DOHH2 (cell line): ENCODE data around the gene KRT82.

Experiments used
- H3F3A ChIP-seq: fragments of 200-600 bp; sonication (generic), shearing (Covaris generic); 2 replicates; pipeline ENCODE4 v1.6.0; 2016; ENCODE audit warnings: antibody characterized with exemption, mild to moderate bottlenecking; ENCODE audit not compliant: control insufficient read depth, insufficient read depth
- H3K27ac ChIP-seq: fragments of 200-600 bp; sonication (generic); 2 replicates; pipeline ENCODE4 v1.5.1; 2014; ENCODE audit warnings: low read depth, mild to moderate bottlenecking, low read length, moderate library complexity
- H3K27me3 ChIP-seq: fragments of 200-600 bp; sonication (generic); 2 replicates; pipeline ENCODE4 v1.6.1; 2014; ENCODE audit warnings: mild to moderate bottlenecking, low read length, mixed read lengths; ENCODE audit not compliant: control insufficient read depth
- H3K36me3 ChIP-seq: fragments of 200-600 bp; sonication (generic); 2 replicates; pipeline ENCODE4 v1.6.1; 2014; ENCODE audit warnings: mild to moderate bottlenecking, low read length, moderate library complexity, mixed read lengths; ENCODE audit not compliant: control insufficient read depth
- H3K4me1 ChIP-seq: fragments of 200-600 bp; sonication (generic); 2 replicates; pipeline ENCODE4 v1.6.1; 2014; ENCODE audit warnings: mild to moderate bottlenecking, low read length, mixed read lengths; ENCODE audit not compliant: control insufficient read depth
- H3K4me2 ChIP-seq: fragments of 200-600 bp; sonication (generic); 2 replicates; pipeline ENCODE4 v1.6.0; 2014; ENCODE audit warnings: mild to moderate bottlenecking, low read length, moderate library complexity
- H3K4me3 ChIP-seq: fragments of 200-600 bp; sonication (generic); 2 replicates; pipeline ENCODE4 v1.5.1; 2014; ENCODE audit warnings: mild to moderate bottlenecking, low read length, mixed read lengths
- H3K79me2 ChIP-seq: fragments of 200-600 bp; sonication (generic); 2 replicates; pipeline ENCODE4 v1.6.1; 2014; ENCODE audit warnings: mild to moderate bottlenecking, low read length, mixed read lengths; ENCODE audit not compliant: control insufficient read depth
- H3K9me2 ChIP-seq: fragments of 200-600 bp; sonication (generic); replicated peaks from 2 replicates; pipeline ENCODE4 v1.6.1; 2014; ENCODE audit warnings: mild to moderate bottlenecking, low read length, mixed read lengths; ENCODE audit not compliant: control insufficient read depth
- H3K9me3 ChIP-seq: fragments of 200-600 bp; sonication (generic); 2 replicates; pipeline ENCODE4 v1.6.1; 2014; ENCODE audit warnings: antibody characterized with exemption, low read length, mixed read lengths; ENCODE audit not compliant: control insufficient read depth, insufficient read depth
- H4K20me1 ChIP-seq: fragments of 200-600 bp; sonication (generic); 2 replicates; pipeline ENCODE4 v1.6.0; 2014; ENCODE audit warnings: low read depth, mild to moderate bottlenecking, antibody characterized with exemption, low read length, moderate library complexity; ENCODE audit not compliant: control insufficient read depth, insufficient read depth
- EZH2phosphoT487 ChIP-seq: fragments of 200-600 bp; sonication (generic); IDR thresholded peaks from 2 replicates; pipeline ENCODE4 v1.6.1; 2017; ENCODE audit warnings: borderline replicate concordance, mild to moderate bottlenecking, antibody characterized with exemption, low read length, moderate library complexity, mixed read lengths
- TF ChIP-seq, protein P1 (sequence below): fragments of 200-600 bp; sonication (generic); IDR thresholded peaks from one replicate; pipeline ENCODE4 v1.5.1; 2014; ENCODE audit warnings: antibody characterized with exemption, mild to moderate bottlenecking, low read depth, low read length; ENCODE audit not compliant: poor library complexity, severe bottlenecking

KRT82 gene

DNA sequence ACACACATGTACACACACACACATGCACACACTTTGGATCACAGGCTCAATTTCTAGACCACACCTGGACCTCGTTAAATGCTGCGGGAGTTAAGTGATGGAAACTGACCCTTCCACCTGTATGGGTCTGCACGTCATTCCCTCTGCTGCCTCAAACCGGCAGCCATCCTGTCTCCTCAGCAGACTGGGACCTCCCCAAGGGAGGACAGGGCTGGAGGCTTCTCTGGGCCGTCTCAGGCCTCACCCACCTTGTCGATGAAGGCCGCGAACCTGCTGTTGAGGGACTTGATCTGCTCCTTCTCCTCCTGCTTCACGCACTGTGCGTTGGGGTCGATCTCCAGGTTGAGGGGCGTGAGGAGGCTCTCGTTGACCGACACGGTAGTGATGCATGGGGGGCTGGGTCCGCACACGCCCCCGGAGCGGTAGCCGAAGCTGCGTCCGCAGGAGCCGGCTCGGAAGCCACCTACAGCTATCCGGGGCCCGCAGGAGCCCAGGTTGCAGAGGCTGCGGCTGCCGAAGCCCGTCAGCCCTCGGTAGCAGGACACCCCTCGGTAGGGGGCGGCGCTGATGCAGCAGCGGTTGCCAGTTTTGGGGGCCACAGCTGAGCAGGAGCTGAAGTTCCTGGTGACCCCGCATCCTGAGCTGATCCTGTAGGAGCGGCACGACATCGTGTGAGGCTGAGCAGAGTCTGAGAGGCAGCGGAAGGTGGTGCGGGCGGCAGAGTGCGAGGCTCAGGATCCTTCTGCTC is 39.2 kb downstream of the KRT82 start, which contains the start of gene KRT85:
Gene KRT85, minus strand, starts transcription at position 744 of the 748 bp plus-strand sequence. Its CDS starts 76 bp downstream, at position 668.
- Histone ChIP-seq H3K4me1 (no peaks in the 10 kb centered on the region), H3K4me3 (no peak within 1 kb of the TSS), H3K9me3 (no peaks in the 10 kb centered on the region), H3K27ac (no peak within 1 kb of the TSS), H3F3A (no peaks in the 10 kb centered on the region), H4K20me1 (no peaks in the 10 kb centered on the region), H3K9me2 (no peaks in the 10 kb centered on the region), H3K36me3 (no peaks in the 10 kb centered on the region), H3K79me2 (no peaks in the 10 kb centered on the region), H3K27me3 (peaks cover 7% of the 10 kb centered on the region), H3K4me2 (no peak within 1 kb of the TSS)
- no peak for TF ChIP-seq EZH2phosphoT487
- TF ChIP-seq, protein P1, sequence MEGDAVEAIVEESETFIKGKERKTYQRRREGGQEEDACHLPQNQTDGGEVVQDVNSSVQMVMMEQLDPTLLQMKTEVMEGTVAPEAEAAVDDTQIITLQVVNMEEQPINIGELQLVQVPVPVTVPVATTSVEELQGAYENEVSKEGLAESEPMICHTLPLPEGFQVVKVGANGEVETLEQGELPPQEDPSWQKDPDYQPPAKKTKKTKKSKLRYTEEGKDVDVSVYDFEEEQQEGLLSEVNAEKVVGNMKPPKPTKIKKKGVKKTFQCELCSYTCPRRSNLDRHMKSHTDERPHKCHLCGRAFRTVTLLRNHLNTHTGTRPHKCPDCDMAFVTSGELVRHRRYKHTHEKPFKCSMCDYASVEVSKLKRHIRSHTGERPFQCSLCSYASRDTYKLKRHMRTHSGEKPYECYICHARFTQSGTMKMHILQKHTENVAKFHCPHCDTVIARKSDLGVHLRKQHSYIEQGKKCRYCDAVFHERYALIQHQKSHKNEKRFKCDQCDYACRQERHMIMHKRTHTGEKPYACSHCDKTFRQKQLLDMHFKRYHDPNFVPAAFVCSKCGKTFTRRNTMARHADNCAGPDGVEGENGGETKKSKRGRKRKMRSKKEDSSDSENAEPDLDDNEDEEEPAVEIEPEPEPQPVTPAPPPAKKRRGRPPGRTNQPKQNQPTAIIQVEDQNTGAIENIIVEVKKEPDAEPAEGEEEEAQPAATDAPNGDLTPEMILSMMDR = no peak

DNA sequence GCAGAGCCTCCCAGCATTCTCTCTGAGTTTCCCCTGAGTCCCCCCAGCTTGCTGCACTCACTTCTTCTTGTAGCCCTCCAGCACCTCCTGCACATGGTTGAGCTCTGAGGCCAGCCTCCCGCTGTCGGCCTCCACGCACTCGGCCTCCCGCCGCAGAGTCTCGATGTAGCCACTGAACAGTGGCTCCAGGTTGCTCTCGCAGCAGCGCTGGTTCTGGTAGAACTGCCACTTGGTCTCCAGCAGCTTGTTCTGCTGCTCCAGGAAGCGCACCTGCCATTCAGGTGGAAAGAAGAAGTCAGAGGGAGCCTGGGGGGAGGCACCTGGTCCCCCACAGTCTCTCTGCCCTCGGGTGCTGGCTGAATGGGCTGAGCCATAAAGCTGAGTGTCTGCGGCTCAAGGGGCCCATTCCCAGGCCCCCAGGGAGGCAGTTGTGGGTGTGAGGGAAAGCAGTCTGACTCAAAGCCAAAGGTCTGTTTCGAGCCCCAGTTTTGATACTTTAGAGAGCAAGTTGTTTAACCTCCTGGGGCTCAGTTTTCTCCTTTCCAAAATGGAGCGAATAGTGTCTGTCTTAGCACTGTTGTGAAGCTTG is 41.1 kb downstream of the KRT82 start:
- Histone ChIP-seq H3K9me2 (no peaks in the 10 kb centered on the region), H4K20me1 (no peaks in the 10 kb centered on the region), H3K9me3 (no peaks in the 10 kb centered on the region), H3K4me1 (no peaks in the 10 kb centered on the region), H3K4me2 (no peak overlapping the region), H3K4me3 (no peak overlapping the region), H3K79me2 (no peaks in the 10 kb centered on the region), H3K27ac (no peak overlapping the region), H3K36me3 (no peaks in the 10 kb centered on the region), H3K27me3 (peaks cover 7% of the 10 kb centered on the region), H3F3A (no peaks in the 10 kb centered on the region)
- TF ChIP-seq, protein P1 = no peak
- TF ChIP-seq EZH2phosphoT487 = no peak

DNA sequence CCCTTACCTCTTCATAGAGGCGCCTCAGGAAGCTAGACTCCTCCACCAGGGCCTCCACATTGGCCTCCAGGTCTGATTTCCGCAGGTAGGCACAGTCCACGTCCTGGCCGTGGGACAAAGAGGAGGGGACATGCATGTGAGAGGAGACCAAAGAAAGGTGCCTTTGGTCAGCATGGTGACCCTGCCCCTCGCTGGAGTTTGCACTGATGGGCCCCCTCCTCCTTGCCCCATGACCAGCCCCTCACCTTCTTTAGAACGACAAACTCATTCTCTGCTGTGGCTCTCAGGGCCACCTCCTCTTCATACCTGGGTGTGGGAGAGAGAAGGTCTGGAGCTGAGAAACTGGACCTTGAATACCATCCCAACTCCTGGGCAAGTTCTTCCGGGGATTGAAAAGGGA is 42.1 kb downstream of the KRT82 start:
- Histone ChIP-seq H3K9me2 (no peaks in the 10 kb centered on the region), H3K36me3 (no peaks in the 10 kb centered on the region), H3K27me3 (peaks cover 7% of the 10 kb centered on the region), H3K79me2 (no peaks in the 10 kb centered on the region), H3K4me3 (no peak overlapping the region), H4K20me1 (no peaks in the 10 kb centered on the region), H3K4me2 (no peak overlapping the region), H3K9me3 (no peaks in the 10 kb centered on the region), H3K27ac (no peak overlapping the region), H3K4me1 (peaks cover 7% of the 10 kb centered on the region), H3F3A (peaks cover under 1% of the 10 kb centered on the region; the same call in 1 of the 2 replicates)
- TF ChIP-seq, protein P1 = no peak
- TF ChIP-seq EZH2phosphoT487 = no peak
